B cell (primary cell): ENCODE results near the gene PHF8. TPM values are rescaled to one million over a fixed set of nuclear protein-coding genes. Genes with fewer than 3 reads are reported as not detected.

Experiments
- ATAC-seq: fragments of 200-7000 bp; cut with Tn5 transposase; one replicate; pipeline ENCODE4 v1.10.0; 2021; ENCODE audit warnings: low read depth, mild to moderate bottlenecking, moderate number of reproducible peaks, moderate library complexity
- CTCF ChIA-PET: fragments of 350-600 bp; sonication (Branson Sonifier 250); formaldehyde crosslinking; loops from one replicate; lab custom pipeline; 2021; ENCODE audit warnings: antibody characterized with exemption, inconsistent platforms; lab: Charles Lee
- POLR2A ChIA-PET: fragments of 350-600 bp; sonication (Branson Sonifier 250); formaldehyde crosslinking; loops from one replicate; lab custom pipeline; 2021; ENCODE audit warnings: antibody characterized with exemption; lab: Charles Lee
- DNase-seq: peaks from one replicate; pipeline ENCODE4 v3.0.0; 2013
- H2AFZ ChIP-seq: 2 replicates; pipeline ENCODE4 v1.6.1; 2012; ENCODE audit warnings: mild to moderate bottlenecking, low read depth, low read length; ENCODE audit not compliant: insufficient read depth, poor library complexity, severe bottlenecking
- H3K27ac ChIP-seq, 2 donors: 1 replicate in 1 of 2; 2 replicates in 1 of 2; pipeline ENCODE4 v1.5.1; 2012 to 2013; ENCODE audit warnings: low read length in 2 of 2, mild to moderate bottlenecking in 2 of 2, moderate library complexity in 1 of 2
- H3K27me3 ChIP-seq, 4 experiments: fragments of 200-600 bp in 1 of 4; sonication (generic) in 1 of 4; replicated peaks in 1 of 4; 1 replicate in 2 of 4; 2 replicates in 2 of 4; pipeline versions ENCODE4 v1.6.1 to v1.7.0; 2013 to 2016; ENCODE audit warnings: low read length in 3 of 4, mild to moderate bottlenecking in 2 of 4, mixed read lengths in 1 of 4, moderate library complexity in 1 of 4; ENCODE audit not compliant: insufficient read depth in 4 of 4, control insufficient read depth in 3 of 4; ENCODE audit errors: control extremely low read depth in 1 of 4
- H3K36me3 ChIP-seq, 2 experiments: replicated peaks in 1 of 2; 1 replicate in 1 of 2; 2 replicates in 1 of 2; pipeline versions ENCODE4 v1.6.1 to v1.7.1; 2013; ENCODE audit warnings: low read length in 1 of 2; ENCODE audit not compliant: insufficient read depth in 2 of 2, control insufficient read depth in 1 of 2; ENCODE audit errors: control extremely low read depth in 1 of 2, extremely low read depth in 1 of 2
- H3K4me1 ChIP-seq, 2 donors: fragments of 200-600 bp in 1 of 2; sonication (generic) in 1 of 2; 1 replicate in 1 of 2; 2 replicates in 1 of 2; pipeline versions ENCODE4 v1.5.1 to v1.6.1; 2013 to 2017; ENCODE audit warnings: low read length in 2 of 2; ENCODE audit not compliant: control insufficient read depth in 2 of 2, insufficient read depth in 2 of 2
- H3K4me2 ChIP-seq: replicated peaks from 2 replicates; pipeline ENCODE3; 2012; ENCODE audit warnings: mild to moderate bottlenecking, low read depth, low read length; ENCODE audit not compliant: poor library complexity, severe bottlenecking
- H3K4me3 ChIP-seq, 5 experiments: fragments of 200-600 bp in 1 of 5; sonication (generic) in 1 of 5; 1 replicate in 3 of 5; 2 replicates in 2 of 5; pipeline versions ENCODE4 v1.5.1 to v1.7.0; 2011 to 2016; ENCODE audit warnings: low read length in 4 of 5, mild to moderate bottlenecking in 4 of 5, low read depth in 2 of 5, control low read depth in 1 of 5, moderate library complexity in 1 of 5; ENCODE audit not compliant: insufficient read depth in 1 of 5; ENCODE audit errors: control extremely low read depth in 1 of 5, extremely low read depth in 1 of 5
- H3K79me2 ChIP-seq: fragments of 200-600 bp; sonication (generic); one replicate; pipeline ENCODE4 v1.6.0; 2016; ENCODE audit warnings: low read length; ENCODE audit not compliant: control insufficient read depth, insufficient read depth
- H3K9ac ChIP-seq: fragments of 200-600 bp; sonication (generic); 2 replicates; pipeline ENCODE4 v1.6.1; 2017; ENCODE audit warnings: mild to moderate bottlenecking, low read length, moderate library complexity
- H3K9me3 ChIP-seq, 3 donors: one replicate each; pipeline versions ENCODE4 v1.6.1 to v1.7.1; 2013; ENCODE audit warnings: low read length in 2 of 3; ENCODE audit not compliant: control insufficient read depth in 2 of 3, insufficient read depth in 1 of 3; ENCODE audit errors: control extremely low read depth in 1 of 3
- H4K20me1 ChIP-seq: 2 replicates; pipeline ENCODE4 v1.6.0; 2012; ENCODE audit warnings: mild to moderate bottlenecking, low read length; ENCODE audit not compliant: insufficient read depth, control insufficient read depth, poor library complexity, severe bottlenecking
- H3K27ac Mint-ChIP-seq: one replicate; pipeline ENCODE4 v1.8.0; 2021; ENCODE audit warnings: mixed read lengths
- H3K27me3 Mint-ChIP-seq: one replicate; pipeline ENCODE4 v1.8.0; 2021; ENCODE audit warnings: mixed read lengths
- H3K4me1 Mint-ChIP-seq: one replicate; pipeline ENCODE4 v1.8.0; 2021; ENCODE audit warnings: mixed read lengths
- H3K4me3 Mint-ChIP-seq: one replicate; pipeline ENCODE4 v1.8.0; 2021; ENCODE audit warnings: mixed read lengths
- H3K9me3 Mint-ChIP-seq: one replicate; pipeline ENCODE4 v1.8.0; 2022; ENCODE audit warnings: mixed read lengths; ENCODE audit not compliant: insufficient read depth
- EZH2 ChIP-seq: IDR thresholded peaks from 2 replicates; pipeline ENCODE4 v1.6.1; 2012; ENCODE audit warnings: borderline replicate concordance, low read depth, mild to moderate bottlenecking, moderate library complexity, low read length; ENCODE audit not compliant: insufficient read depth, poor library complexity, severe bottlenecking
- WGBS: methylation state at CpG from one replicate; pipeline ENCODE4 v1.1.5; 2013; ENCODE audit warnings: missing lambda C conversion rate; ENCODE audit not compliant: insufficient coverage; 5-methylcytosine and 5-hydroxymethylcytosine counted together
- intact Hi-C: fragments of 100-400 bp; cut with micrococcal nuclease; formaldehyde crosslinking; loops from one replicate; pipeline ENCODE4 v1.10.0; 2022
- polyA plus RNA-seq: library from polyadenylated mRNA; depleted of rRNA; stranded (reverse); fragments of >200 nt; gene quantifications from 2 replicates; pipeline ENCODE4 v1.2.3, GENCODE V29; 2012
- total RNA-seq, 2 donors: library from RNA; stranded (reverse); fragments of 120-200 nt in 1 of 2; gene quantifications; 1 replicate in 1 of 2; 2 replicates in 1 of 2; pipeline versions ENCODE4 v1.2.3 to v1.2.4, GENCODE V29; 2013 to 2022
- TF ChIP-seq, protein P1 (sequence below): fragments of 200-600 bp; IDR thresholded peaks from one replicate; pipeline ENCODE4 v1.8.0; 2022; ENCODE audit warnings: antibody characterized with exemption, mild to moderate bottlenecking

Gene PHF8
- total and polyA plus RNA-seq, 2 donors (not counting 1 experiment from before 2014, with no cell fraction given), result 21.4 to 73.2 TPM

DNA sequence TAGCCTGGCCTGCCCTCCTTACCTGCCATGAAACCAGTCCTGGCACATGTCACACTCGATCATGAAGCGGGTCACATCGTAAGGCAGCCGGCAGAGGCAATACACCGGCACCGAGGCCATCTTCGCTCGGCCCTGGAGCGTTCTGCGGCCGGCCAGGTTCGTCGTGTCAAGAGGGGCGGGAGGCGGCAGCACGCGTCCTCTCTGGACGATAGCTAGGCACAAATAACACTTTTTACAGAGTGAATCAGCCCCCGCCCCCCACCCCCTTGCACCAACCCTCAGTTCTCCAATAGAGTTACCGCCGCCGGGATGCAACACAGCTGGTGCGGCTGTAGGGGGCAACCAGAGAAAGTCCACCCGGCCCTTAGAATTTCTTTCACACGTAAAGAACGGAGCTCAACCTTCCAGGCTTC is 1.7 kb downstream of the PHF8 start:
- peaks cover 9 to 13% of the 10 kb centered on the region in 2 donors for H3K4me1 ChIP-seq
- no peaks in the 10 kb centered on the region for H4K20me1 ChIP-seq
- 18% methylated on average over 17 of the region's 26 CpGs for WGBS
- ATAC-seq (no peak), DNase-seq (peak; percentile 56)
- peak overlapping the region; percentile 76 for H3K4me2 ChIP-seq
- no peaks in the 10 kb centered on the region for H3K9me3 ChIP-seq
- peaks cover 1 to 24% of the 10 kb centered on the region in 2 experiments for H3K36me3 ChIP-seq
- peaks cover 17% of the 10 kb centered on the region for H3K4me1 Mint-ChIP-seq
- no peaks in the 10 kb centered on the region for H3K79me2 ChIP-seq
- TF ChIP-seq, protein P1, sequence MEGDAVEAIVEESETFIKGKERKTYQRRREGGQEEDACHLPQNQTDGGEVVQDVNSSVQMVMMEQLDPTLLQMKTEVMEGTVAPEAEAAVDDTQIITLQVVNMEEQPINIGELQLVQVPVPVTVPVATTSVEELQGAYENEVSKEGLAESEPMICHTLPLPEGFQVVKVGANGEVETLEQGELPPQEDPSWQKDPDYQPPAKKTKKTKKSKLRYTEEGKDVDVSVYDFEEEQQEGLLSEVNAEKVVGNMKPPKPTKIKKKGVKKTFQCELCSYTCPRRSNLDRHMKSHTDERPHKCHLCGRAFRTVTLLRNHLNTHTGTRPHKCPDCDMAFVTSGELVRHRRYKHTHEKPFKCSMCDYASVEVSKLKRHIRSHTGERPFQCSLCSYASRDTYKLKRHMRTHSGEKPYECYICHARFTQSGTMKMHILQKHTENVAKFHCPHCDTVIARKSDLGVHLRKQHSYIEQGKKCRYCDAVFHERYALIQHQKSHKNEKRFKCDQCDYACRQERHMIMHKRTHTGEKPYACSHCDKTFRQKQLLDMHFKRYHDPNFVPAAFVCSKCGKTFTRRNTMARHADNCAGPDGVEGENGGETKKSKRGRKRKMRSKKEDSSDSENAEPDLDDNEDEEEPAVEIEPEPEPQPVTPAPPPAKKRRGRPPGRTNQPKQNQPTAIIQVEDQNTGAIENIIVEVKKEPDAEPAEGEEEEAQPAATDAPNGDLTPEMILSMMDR, result no peak
- TF ChIP-seq EZH2, result no peak
- peak overlapping the region; percentile 91 for H3K9ac ChIP-seq
- POLR2A ChIA-PET, result interaction anchor here (0.6 to 2.9 kb wide), 4 partner anchors 45 to 766 kb away, joined by 3 to 15 read pairs (median 8); partner anchors contain the start of gene FAM120C
- H3K27ac Mint-ChIP-seq, result peak overlapping the region; percentile 95
- H3K4me3 Mint-ChIP-seq, result peak overlapping the region; percentile 97
- peak overlapping the region; percentile 79 for H2AFZ ChIP-seq
- intact Hi-C loops, result loop anchor here (5.0 to 10.0 kb wide), 2 partner anchors 948 to 1675 kb away; partner anchors contain the start of genes KANTR and RRAGB
- H3K4me3 ChIP-seq, result peak overlapping the region in 4 of 5 experiments; percentile 68 to 86 (median 74)
- H3K27me3 Mint-ChIP-seq, result no peaks in the 10 kb centered on the region
- CTCF ChIA-PET, result interaction anchor here (0.7 to 2.2 kb wide), 6 partner anchors 358 to 1301 kb away, joined by 3 to 7 read pairs (median 4); partner anchors contain the start of genes APEX2 and TSR2
- H3K27me3 ChIP-seq, result no peaks in the 10 kb centered on the region
- no peaks in the 10 kb centered on the region for H3K9me3 Mint-ChIP-seq
- H3K27ac ChIP-seq, result peak overlapping the region; percentile 7 to 84

DNA sequence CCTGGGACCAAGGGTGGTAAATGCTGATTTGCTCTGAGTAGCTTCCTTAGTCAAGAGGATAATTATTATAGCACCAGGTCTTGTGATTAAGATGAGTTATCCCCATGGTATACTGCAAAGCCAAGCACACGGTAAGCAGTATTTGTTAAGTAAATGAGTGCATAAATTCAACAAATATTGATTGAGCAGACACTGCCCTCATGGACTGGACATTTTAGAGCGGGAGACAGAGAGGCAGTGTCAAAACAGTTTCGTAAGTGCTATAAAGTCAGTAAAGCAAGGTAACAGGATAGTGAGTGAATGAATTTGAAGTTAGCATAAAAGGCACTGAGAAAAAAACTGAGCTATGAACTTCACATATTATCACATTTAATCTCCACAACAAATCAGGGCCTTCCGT is 13.9 kb downstream of the PHF8 start:
- Mint-ChIP-seq H3K27ac (no peak overlapping the region), H3K4me1 (no peaks in the 10 kb centered on the region), H3K9me3 (no peaks in the 10 kb centered on the region), H3K4me3 (no peak overlapping the region), H3K27me3 (no peaks in the 10 kb centered on the region)
- Histone ChIP-seq H3K4me2 (no peak overlapping the region), H3K27ac (no peak overlapping the region), H3K4me1 (no peaks in the 10 kb centered on the region), H3K79me2 (peaks cover 47% of the 10 kb centered on the region), H3K27me3 (no peaks in the 10 kb centered on the region), H3K9me3 (no peaks in the 10 kb centered on the region), H4K20me1 (peaks cover 17% of the 10 kb centered on the region), H3K9ac (no peak overlapping the region), H2AFZ (no peak overlapping the region), H3K4me3 (no peak overlapping the region), H3K36me3 (peaks cover 0 to 56% of the 10 kb centered on the region in 2 experiments)
- WGBS, result no CpG with 5 or more reads among the region's 4 CpGs
- TF ChIP-seq EZH2, result no peak
- TF ChIP-seq, protein P1, result no peak
- intact Hi-C loops, result no loop called here
- POLR2A ChIA-PET, result interaction anchor here (0.6 kb wide), 1 partner anchor 42 kb away, joined by 3 read pairs; no protein-coding TSS in a partner anchor
- no peak for ATAC-seq
- DNase-seq, result no peak
- CTCF ChIA-PET, result no interaction called here
